Urinary bladder (tissue), 4 donors: ENCODE measurements around the gene LDLRAD1. TPM values are rescaled to one million over a fixed set of nuclear protein-coding genes. Genes with fewer than 3 reads are reported as not detected.
"Not testable (repeated sequence)": the region's sequence is repeated elsewhere in the genome, so short reads cannot be mapped to it uniquely, and the experiment has no call there.

ENCODE experiments used
- DNase-seq: peaks from one replicate; pipeline ENCODE4 v3.0.0-alpha.2; 2015; ENCODE audit errors: extremely low spot score
- H3K27ac ChIP-seq: one replicate; pipeline ENCODE4 v1.5.1; 2013; ENCODE audit warnings: low read depth, mild to moderate bottlenecking, moderate library complexity
- H3K36me3 ChIP-seq: one replicate; pipeline ENCODE4 v1.6.1; 2013; ENCODE audit warnings: mild to moderate bottlenecking, moderate library complexity; ENCODE audit not compliant: insufficient read depth
- H3K4me1 ChIP-seq: one replicate; pipeline ENCODE4 v1.6.1; 2013; ENCODE audit warnings: mild to moderate bottlenecking, moderate library complexity; ENCODE audit not compliant: insufficient read depth
- H3K4me3 ChIP-seq: one replicate; pipeline ENCODE4 v1.5.1; 2013; ENCODE audit warnings: low read depth, low read length
- WGBS: extraction: QIAGEN DNeasy Blood & Tissue Kit; methylation state at CpG from one replicate; pipeline ENCODE4 v1.1.7; 2013; 5-methylcytosine and 5-hydroxymethylcytosine counted together
- polyA plus RNA-seq: library from polyadenylated mRNA; stranded (reverse); fragments of 200-250 nt; gene quantifications from one replicate; pipeline ENCODE4 v1.2.3, GENCODE V29; 2013
- total RNA-seq: library from RNA; depleted of rRNA; stranded (reverse); fragments of >200 nt; gene quantifications from one replicate; pipeline ENCODE4 v1.2.3, GENCODE V29; 2014
- donor health status: healthy with polysubstance abuse.
- donor health status: healthy.

LDLRAD1 gene
- total and polyA plus RNA-seq, 2 donors, result not detected

- H3K36me3 ChIP-seq, result no peaks in the 10 kb centered on the region
- H3K27ac ChIP-seq, result no peak overlapping the region
- H3K4me1 ChIP-seq, result no peaks in the 10 kb centered on the region
- DNase-seq, result no peak
- 82% methylated on average over 9 of the region's 9 CpGs for WGBS
- no peak overlapping the region for H3K4me3 ChIP-seq
Measured at GRCh38 chr1:54011316-54012007, 6.5 kb downstream of the LDLRAD1 start.

- Histone ChIP-seq H3K4me1 (no peaks in the 10 kb centered on the region), H3K4me3 (no peak overlapping the region), H3K27ac (no peak overlapping the region), H3K36me3 (no peaks in the 10 kb centered on the region)
- no peak for DNase-seq
- WGBS, result 64% methylated on average over 5 of the region's 5 CpGs
Measured at GRCh38 chr1:54010415-54011117, 7.4 kb downstream of the LDLRAD1 start.

GRCh38 chr1:54009406-54009805 lies 8.6 kb downstream of the LDLRAD1 start:
- WGBS, result 88% methylated on average over 4 of the region's 4 CpGs
- no peak overlapping the region for H3K27ac ChIP-seq
- DNase-seq, result no peak
- no peaks in the 10 kb centered on the region for H3K36me3 ChIP-seq
- H3K4me3 ChIP-seq, result no peak overlapping the region
- no peaks in the 10 kb centered on the region for H3K4me1 ChIP-seq

- Histone ChIP-seq H3K4me3 (no peak overlapping the region), H3K4me1 (no peaks in the 10 kb centered on the region), H3K27ac (no peak overlapping the region), H3K36me3 (no peaks in the 10 kb centered on the region)
- DNase-seq, result no peak
- WGBS, result 81% methylated on average over 13 of the region's 13 CpGs
Measured at GRCh38 chr1:54008876-54009275, 9.1 kb downstream of the LDLRAD1 start.

- no peak overlapping the region for H3K27ac ChIP-seq
- H3K4me3 ChIP-seq, result no peak overlapping the region
- no peak for DNase-seq
- no peaks in the 10 kb centered on the region for H3K4me1 ChIP-seq
- no peaks in the 10 kb centered on the region for H3K36me3 ChIP-seq
- WGBS, result 93% methylated on average over 4 of the region's 4 CpGs
Measured at GRCh38 chr1:54007613-54008012, 10.4 kb downstream of the LDLRAD1 start.

- no peak overlapping the region for H3K27ac ChIP-seq
- DNase-seq, result no peak
- no peaks in the 10 kb centered on the region for H3K4me1 ChIP-seq
- WGBS, result 68% methylated on average over 4 of the region's 4 CpGs
- H3K36me3 ChIP-seq, result no peaks in the 10 kb centered on the region
- H3K4me3 ChIP-seq, result no peak overlapping the region
Measured at GRCh38 chr1:54006508-54006907, 11.5 kb downstream of the LDLRAD1 start.

- no peaks in the 10 kb centered on the region for H3K4me1 ChIP-seq
- H3K27ac ChIP-seq, result no peak overlapping the region
- DNase-seq, result no peak
- H3K4me3 ChIP-seq, result no peak overlapping the region
- WGBS, result 97% methylated on average over 27 of the region's 27 CpGs
- no peaks in the 10 kb centered on the region for H3K36me3 ChIP-seq
Measured at GRCh38 chr1:54004481-54005049, 13.4 kb downstream of the LDLRAD1 start.

- not testable (repeated sequence) for DNase-seq, H3K4me3 ChIP-seq, H3K27ac ChIP-seq, H3K4me1 ChIP-seq, H3K36me3 ChIP-seq
- 92% methylated on average over 19 of the region's 19 CpGs for WGBS
Measured at GRCh38 chr1:54003750-54004480, 14.1 kb downstream of the LDLRAD1 start.

- no peaks in the 10 kb centered on the region for H3K36me3 ChIP-seq
- no peak for DNase-seq
- H3K27ac ChIP-seq, result no peak overlapping the region
- WGBS, result 85% methylated on average over 12 of the region's 12 CpGs
- no peak overlapping the region for H3K4me3 ChIP-seq
- H3K4me1 ChIP-seq, result no peaks in the 10 kb centered on the region
Measured at GRCh38 chr1:54003249-54003646, 14.7 kb downstream of the LDLRAD1 start.

- H3K4me1 ChIP-seq, result no peaks in the 10 kb centered on the region
- no peak overlapping the region for H3K4me3 ChIP-seq
- no peaks in the 10 kb centered on the region for H3K36me3 ChIP-seq
- WGBS, result 59% methylated on average over 9 of the region's 9 CpGs
- DNase-seq, result no peak
- H3K27ac ChIP-seq, result no peak overlapping the region
Measured at GRCh38 chr1:54002544-54003248, 15.3 kb downstream of the LDLRAD1 start.

GRCh38 chr1:54001591-54001990 lies 16.4 kb downstream of the LDLRAD1 start:
- 42% methylated on average over 3 of the region's 3 CpGs for WGBS

GRCh38 chr1:53999920-54000319 lies 18.1 kb downstream of the LDLRAD1 start:
- H3K4me1 ChIP-seq, result no peaks in the 10 kb centered on the region
- DNase-seq, result no peak
- H3K27ac ChIP-seq, result no peak overlapping the region
- no peaks in the 10 kb centered on the region for H3K36me3 ChIP-seq
- no peak overlapping the region for H3K4me3 ChIP-seq

More at GRCh38 chr1:54001591-54001990, 16.4 kb downstream of the LDLRAD1 start:
- Histone ChIP-seq H3K4me3 (no peak overlapping the region), H3K36me3 (no peaks in the 10 kb centered on the region), H3K4me1 (no peaks in the 10 kb centered on the region), H3K27ac (no peak overlapping the region)
- DNase-seq, result no peak

- WGBS, result 87% methylated on average over 1 of the region's 1 CpG
- Histone ChIP-seq H3K36me3 (no peaks in the 10 kb centered on the region), H3K4me3 (no peak overlapping the region), H3K27ac (no peak overlapping the region), H3K4me1 (no peaks in the 10 kb centered on the region)
- no peak for DNase-seq
Measured at GRCh38 chr1:53998223-53998622, 19.8 kb downstream of the LDLRAD1 start.
